GM21825 (cell line): ENCODE measurements around the gene ZGPAT.

ENCODE experiments used
- ATAC-seq: cut with Tn5 transposase; IDR thresholded peaks from one replicate; pipeline ENCODE4 v1.9.1; 2021; ENCODE audit warnings: mild to moderate bottlenecking, moderate library complexity; ENCODE audit not compliant: unreplicated experiment

Gene ZGPAT

GRCh38 chr20:63742381-63743024 lies 34.7 kb downstream of the ZGPAT start:
- ATAC-seq = no peak

GRCh38 chr20:63743210-63743970 lies 35.6 kb downstream of the ZGPAT start:
- ATAC-seq = no peak

- ATAC-seq = no peak
Measured at GRCh38 chr20:63744158-63744557, 36.3 kb downstream of the ZGPAT start.

GRCh38 chr20:63744574-63745423 lies 37.0 kb downstream of the ZGPAT start:
- no peak for ATAC-seq

- no peak for ATAC-seq
Measured at GRCh38 chr20:63745424-63745805, 37.6 kb downstream of the ZGPAT start.

- ATAC-seq = no peak
Measured at GRCh38 chr20:63745961-63746731, 38.3 kb downstream of the ZGPAT start.

- ATAC-seq = no peak
Measured at GRCh38 chr20:63746751-63747315, 39.0 kb downstream of the ZGPAT start.

GRCh38 chr20:63747622-63748069 lies 39.8 kb downstream of the ZGPAT start:
- no peak for ATAC-seq

- no peak for ATAC-seq
Measured at GRCh38 chr20:63748070-63748933, 40.5 kb downstream of the ZGPAT start.

GRCh38 chr20:63748934-63749270 lies 41.1 kb downstream of the ZGPAT start:
- no peak for ATAC-seq

GRCh38 chr20:63749597-63750508 lies 42.0 kb downstream of the ZGPAT start:
- no peak for ATAC-seq

GRCh38 chr20:63750807-63751470 lies 43.1 kb downstream of the ZGPAT start:
- no peak for ATAC-seq

- no peak for ATAC-seq
Measured at GRCh38 chr20:63751471-63752271, 43.8 kb downstream of the ZGPAT start.

- ATAC-seq = no peak
Measured at GRCh38 chr20:63752411-63753101, 44.7 kb downstream of the ZGPAT start.

GRCh38 chr20:63753381-63753780 lies 45.5 kb downstream of the ZGPAT start:
- no peak for ATAC-seq

- no peak for ATAC-seq
Measured at GRCh38 chr20:63754008-63754407, 46.2 kb downstream of the ZGPAT start.
